Medulla oblongata (tissue), 1 donor: Measurements from ENCODE around the gene ZNF526.

Source experiments
- DNase-seq: peaks from one replicate; pipeline ENCODE4 v3.0.0-alpha.2; 2015; ENCODE audit errors: extremely low spot score

The ZNF526 gene

DNA sequence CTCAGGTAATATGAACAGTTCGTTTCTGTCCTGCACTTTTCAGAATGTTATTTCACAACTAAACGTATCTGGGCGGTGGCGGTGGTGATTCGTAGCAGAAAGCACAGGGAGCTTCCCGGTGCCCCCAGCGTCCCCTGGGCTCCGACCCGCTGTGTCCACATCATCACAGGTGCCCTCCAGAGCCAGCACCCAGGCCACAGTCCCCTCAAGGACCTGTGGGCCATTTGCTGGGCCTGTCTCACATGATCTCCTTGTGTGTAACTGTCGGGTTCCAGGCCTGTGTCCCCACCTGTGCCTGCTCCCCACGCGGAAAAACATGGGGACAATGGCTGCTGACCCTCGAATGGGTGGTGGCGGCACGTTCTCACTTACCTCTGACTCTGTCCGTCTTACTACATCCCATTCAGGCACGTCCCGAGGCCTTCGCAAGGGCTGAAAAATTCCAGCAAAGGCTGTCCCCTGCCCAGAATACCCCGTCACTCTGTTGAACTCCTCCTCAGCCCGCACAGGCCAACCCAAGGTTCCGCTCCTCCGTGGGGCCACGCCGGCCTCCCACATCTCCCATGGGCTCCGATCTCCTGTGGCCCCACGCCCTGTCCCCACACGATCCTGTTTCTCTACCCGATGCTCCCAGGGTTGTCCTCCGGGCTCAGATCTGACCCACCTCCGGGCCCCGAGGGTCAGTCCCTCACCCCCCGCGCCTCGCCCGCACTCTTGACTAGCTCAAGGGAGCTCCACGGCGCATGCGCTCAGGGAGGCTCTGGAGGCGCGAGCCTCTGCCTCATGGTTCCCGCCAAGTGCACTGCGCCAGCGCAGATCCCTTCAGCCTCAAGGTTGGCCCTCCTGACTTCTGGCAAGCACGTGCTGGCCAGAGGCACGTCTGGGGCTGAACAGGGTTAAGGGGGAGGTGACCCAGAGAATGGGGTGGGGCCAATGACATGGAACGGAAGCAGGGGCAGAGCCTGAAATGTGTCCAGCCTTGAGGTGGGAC, 23.8 kb upstream of the ZNF526 start:
- DNase-seq: no peak

DNA sequence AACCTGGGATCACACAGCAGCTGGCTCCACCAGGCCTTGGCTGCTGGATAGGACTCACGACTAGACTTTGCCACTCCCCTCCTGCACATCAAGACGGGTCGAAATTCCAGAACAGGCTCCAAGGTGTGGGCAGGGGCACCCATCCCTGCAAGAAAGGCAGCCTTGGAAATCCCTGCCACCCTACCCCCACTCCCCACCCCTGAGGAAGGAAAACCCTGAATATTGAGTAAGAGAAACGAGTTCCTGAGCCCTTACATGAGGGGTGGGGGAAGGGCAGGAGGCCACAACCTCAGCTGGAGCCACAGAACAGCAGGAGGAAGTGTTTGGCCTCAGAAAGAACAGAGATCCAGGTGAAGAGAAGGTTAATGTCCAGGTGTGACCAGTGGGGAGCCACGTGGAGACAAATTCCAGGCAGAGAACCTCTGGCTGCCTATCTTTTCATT, 22.7 kb upstream of the ZNF526 start:
- no peak for DNase-seq

DNA sequence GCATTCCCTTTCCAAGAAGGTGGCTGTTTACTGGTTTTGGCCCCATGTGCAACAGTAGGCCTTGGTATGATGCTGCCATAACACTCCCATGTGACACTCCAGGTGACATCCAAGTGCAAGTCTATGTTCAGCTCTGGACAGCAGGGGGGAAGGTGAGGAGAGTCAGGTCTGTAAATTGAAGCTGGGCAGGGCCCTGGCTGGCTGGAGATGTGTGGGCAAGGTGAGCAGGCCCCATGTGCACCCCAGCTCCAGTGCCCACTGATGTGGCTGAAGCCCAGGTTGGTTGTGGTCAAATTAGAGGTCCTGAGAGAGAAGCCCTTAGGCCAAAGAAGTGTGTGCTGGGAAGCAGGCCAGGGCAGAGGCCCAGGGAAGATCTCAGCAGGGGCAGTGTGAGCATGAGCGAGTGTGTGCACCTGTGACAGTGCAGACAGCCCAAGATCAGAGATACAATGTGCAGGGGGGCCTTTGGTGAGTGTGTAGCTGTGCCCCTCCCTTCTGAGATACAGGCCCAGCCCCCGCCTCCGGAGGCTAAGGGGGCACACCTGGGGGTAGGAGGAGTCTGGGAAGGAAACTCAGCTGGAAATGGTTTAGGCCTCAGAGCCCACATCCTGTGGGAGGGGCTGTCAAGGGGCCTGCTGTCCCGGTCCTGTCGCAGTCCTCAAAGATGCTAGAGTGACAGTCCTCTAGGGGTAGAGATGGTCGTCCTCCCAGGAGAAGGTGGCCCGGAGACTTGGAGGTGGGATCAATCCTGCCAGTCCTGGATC, 21.3 kb upstream of the ZNF526 start:
- DNase-seq: no peak

DNA sequence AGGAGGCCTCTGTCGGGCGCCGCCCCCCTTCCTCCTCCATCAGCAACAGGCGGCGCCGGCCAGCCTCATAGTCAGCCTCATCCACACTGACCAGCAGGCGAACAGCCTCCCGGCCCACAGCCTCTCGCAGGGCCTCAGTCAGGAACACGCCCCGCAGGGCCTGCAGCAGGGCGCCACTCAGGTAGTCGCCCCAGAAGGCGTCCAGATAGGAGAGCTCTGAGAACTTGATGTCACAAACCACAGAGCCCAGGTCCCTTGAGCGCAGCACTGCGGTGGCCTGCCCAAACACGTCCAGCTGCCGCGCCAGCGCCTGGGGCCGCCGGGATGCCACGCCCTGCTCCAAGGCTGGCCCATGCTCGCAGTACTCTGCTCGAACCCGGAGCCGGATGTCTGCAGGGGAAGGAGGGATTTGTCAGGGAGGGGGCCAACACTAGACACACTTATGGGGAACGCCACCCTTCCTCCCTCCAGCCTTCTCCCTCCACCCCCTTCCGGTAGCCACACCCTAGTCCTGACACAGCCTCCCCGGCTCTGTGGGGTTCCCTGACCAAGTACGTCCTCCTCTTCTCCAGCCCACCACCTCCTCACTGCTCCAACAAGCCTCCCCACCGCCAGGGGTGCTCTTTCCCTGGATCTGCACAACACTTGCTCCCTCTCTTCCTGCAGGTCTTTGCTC, 20.5 kb upstream of the ZNF526 start:
- DNase-seq: no peak

DNA sequence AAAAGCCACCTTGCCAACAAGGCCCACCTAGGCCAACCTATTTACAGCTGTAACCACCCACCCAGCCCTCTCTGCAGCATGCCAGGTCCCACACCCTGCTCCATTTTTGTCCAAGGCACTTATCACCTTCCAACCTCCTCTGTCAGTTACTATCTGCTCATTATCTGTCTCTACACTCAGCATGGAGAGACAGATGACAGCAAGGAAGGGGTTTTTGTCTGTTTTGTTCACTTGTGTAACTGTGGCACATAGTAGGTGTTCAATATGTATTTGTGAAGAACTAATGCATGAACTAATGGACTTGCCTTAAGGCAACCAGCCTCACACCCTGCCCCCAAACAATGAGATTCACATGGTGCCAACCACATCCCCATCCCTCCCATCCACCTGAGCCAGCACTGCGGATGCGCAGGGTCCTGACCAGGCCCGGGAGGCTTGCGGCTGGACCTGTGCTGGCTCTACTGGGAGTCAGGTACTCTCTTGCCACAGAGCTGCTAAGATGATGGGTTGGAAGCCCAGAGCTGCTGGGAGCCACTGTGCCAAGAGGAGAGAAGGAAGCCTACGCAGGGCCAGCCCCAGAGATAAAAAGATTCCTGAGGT, 19.9 kb upstream of the ZNF526 start:
- no peak for DNase-seq

DNA sequence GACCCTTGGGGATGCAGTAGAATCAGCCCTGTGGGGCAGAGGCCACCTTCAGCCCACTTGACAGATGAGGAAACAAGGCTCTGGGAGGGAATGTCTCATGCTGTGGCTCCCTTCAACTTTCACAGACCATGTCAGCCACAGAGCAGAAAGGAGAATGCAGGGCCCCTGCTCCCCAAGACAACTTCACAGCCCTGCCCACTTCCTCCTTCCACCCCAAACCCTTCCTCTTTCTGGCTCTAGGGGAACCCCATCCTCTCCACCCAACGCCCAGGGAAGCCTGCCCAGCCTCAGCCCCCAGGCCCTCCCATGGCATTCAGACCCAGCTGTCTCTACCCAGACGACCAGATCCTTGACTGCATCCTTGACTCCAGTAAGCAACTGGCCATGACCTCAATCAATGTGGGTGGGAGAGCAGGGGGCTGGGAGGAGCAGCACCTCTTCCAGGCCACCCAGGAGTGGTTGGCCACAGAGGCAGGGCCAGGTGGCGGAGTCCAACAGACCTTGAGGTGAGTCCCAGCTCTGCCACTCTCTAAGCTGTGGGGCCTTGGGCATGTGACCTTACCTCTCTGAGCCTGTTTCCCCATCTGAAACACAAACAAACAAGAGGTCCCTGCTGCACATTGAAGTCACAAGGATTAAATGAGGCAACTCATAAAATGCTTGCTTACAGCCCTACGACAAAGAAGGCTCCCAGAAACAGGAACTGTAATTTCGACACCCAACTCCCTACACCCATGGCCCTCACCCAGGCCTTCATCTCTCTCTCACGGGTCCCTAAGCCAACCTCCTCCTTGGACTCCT, 18.4 kb upstream of the ZNF526 start:
- peak; percentile 72 for DNase-seq

DNA sequence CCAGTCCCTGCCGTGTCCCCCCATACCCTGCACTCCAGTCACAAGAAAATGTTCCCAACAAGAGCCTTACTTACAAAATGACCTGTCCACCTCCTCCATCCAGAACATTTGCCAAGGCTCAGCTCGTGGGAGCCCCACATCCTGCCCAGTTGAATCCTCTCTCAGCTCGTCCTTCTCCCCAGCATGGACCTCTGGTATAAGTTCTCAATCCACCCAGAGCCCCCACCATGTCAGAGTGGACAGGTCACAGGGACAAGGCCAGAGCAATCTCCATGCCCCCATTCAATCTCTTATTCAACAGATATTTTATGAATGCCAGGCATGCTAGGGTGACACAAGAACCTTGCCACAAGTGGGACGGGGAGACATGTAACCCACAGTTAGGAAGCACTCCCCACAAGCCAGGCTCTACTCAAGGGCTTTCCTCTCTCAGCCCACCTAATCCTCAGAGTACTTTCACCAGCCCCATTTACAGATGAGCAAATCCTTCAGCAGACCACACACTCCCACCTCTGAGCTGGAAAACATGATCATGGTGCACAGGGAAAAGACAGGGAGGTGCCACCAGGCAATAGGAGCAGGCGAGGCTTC, 17.7 kb upstream of the ZNF526 start:
- DNase-seq: no peak

DNA sequence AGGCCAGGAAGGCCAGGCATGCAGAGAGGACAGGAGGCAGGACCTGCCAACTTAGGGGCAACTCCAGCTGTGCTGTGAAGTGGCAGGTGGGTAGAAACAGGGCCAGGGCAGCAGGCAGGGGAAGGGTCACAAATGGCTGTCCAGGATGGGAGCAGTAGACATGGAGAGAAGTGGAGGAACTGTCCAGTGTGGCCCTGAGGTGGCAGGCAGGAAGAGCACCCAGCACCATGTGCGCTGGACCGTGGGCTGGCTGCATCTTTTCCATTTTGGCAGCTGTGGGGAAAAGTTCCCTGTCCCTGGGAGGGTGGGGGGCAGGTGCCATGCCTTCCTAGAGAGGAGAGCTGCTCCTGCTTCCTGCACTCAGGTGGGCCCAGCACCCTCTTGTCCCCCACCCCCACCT, 16.4 kb upstream of the ZNF526 start:
- DNase-seq: no peak

DNA sequence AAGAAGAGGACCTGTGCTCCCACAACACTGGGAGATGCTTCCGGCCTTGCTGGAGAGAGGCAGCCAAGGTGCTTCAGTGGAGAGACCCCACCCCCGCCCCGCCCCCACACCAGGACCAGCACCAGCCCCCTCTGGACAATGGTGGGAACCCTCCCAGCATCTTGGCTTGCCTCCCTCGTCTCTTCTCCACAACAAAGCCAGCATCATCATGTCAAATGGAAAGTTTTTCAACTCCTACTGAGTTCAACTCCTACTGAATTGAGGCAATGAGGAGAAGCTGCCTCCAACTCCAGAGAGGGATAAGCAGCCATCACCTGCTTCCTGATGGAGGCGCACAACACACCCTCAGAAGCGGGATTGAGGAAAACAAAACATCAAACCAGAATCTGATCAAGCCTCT, 15.4 kb upstream of the ZNF526 start:
- DNase-seq: no peak

DNA sequence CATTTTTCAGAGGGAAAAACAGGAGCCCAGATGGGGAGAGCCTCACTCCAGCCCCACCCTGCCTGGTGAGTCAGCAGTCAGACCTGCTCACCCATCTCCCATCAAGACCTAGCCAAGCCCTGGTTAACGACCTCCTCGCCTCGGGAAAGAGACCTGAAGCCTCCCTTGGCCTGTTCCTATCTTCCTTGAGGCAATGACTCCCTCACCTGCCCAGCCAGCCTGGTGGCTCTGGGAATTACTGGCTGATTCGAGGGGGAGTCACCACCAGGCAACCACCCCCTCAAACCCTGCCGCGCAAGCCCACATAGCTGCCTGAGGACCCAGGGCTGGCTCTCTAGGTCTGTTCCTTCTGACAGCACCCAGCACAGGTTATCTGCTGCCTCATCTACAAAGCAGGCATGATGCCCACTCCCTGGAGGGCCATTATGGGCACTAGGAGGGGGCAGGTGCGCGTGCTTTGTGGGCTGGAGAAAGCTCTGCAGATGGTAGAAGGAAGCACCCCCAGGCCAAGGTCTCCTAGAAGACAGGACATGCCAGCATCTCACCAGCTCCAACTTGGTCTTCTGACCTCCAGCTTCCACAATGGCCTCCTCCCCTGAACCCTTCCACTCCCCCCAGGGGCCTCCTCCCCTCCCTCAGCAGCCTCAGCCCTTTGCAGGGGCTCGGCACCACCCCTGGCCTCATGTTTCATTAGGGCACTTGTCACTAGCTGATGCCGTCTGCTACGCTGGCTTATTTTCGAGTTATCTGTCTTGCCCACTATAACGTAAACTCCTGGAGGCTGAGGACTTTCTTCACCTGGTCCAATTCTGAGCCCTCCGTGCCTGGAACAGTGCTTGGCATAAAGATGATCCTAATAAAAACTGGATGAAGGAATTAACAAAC, 13.0 kb upstream of the ZNF526 start:
- no peak for DNase-seq

DNA sequence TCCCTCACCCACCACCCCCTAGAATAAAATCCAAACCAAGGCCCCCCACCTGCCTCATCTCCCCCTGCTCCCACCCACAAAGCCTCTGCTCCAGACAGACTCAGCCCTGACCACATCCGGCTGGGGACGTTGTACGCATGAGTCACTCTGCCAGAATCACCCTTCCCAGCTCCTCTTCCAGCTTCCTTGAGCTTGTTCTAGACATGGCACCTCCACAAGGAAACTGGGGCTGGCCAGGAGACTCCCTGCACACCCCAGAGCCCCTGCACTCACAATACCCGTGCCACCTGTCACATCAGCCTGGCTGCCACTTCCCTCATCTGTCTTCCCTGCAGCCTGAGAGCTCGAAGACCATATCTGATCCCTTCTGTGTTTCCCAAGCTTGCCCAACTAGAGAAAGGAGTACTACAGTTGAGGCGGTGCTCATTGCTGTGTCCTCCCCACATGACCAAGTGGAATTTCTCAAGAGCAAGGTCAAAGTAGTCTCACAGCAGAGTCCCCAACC, 12.3 kb upstream of the ZNF526 start:
- no peak for DNase-seq

DNA sequence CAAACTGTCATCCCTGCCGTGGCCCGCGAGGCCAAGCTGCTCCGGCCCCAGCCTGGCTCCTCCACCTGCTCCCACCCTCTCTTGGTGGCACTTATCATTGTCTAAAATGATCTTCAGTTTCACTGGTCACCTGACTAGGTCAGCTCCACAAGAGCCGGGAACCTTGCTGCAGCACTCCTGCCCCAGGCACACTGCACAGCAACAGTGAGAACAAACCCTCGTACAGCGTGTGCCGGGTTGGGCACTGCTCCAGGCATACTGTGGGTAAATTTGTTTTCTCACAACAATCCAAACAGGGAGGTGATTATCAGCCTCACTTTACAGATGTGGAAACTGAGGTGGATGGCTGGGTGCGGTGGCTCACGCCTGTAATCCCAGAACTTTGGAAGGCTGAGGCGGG, 11.5 kb upstream of the ZNF526 start:
- DNase-seq: no peak

DNA sequence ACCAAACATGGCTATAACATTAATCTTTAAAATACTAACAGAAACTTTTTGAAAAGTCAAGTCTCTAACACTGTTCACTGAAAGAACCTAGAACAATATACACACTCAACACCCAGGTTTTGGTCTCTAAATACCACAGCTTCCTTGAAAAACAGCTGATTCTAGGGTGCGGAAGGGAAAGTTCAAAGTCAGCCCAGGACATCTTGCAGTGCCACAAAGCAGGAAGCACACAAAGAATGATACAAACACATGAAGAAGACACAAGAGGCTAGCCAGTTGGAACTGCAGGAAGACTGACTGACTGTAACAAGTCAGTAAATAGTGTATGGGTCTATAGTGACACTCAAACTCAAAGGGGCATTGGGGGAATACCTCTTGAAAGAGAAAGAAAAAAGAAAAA, 7.2 kb upstream of the ZNF526 start:
- DNase-seq: no peak

DNA sequence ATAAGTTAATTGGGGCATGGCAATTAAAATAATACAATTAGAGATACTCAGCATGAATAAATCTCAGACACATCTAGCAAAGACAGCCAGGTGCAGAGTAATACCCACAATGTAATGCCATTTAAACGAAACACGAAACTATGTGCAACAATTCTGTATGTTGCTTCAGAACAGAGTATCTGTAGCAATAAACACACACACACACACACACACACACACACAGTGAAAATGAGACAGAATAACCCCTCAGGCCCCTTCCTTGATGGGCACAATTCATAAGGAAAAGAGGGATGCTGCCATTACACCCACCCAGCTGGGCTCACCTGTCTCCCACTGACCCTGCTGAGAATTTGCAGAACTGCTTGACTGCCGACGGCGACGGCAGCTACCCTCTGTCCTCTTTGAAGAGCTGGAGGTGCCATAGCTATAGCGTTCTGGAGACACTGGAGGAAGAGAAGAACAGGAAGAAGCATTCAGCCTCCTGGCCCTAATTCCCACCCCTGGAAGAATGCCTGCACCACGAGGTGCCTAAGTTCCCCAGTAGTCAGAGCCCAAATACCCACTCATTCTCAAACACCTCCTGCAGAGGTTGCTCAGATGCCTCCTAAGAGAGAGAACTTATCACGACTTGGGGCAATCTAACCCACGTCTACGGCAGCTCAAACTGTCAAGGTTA, 5.2 kb upstream of the ZNF526 start:
- DNase-seq: no peak

DNA sequence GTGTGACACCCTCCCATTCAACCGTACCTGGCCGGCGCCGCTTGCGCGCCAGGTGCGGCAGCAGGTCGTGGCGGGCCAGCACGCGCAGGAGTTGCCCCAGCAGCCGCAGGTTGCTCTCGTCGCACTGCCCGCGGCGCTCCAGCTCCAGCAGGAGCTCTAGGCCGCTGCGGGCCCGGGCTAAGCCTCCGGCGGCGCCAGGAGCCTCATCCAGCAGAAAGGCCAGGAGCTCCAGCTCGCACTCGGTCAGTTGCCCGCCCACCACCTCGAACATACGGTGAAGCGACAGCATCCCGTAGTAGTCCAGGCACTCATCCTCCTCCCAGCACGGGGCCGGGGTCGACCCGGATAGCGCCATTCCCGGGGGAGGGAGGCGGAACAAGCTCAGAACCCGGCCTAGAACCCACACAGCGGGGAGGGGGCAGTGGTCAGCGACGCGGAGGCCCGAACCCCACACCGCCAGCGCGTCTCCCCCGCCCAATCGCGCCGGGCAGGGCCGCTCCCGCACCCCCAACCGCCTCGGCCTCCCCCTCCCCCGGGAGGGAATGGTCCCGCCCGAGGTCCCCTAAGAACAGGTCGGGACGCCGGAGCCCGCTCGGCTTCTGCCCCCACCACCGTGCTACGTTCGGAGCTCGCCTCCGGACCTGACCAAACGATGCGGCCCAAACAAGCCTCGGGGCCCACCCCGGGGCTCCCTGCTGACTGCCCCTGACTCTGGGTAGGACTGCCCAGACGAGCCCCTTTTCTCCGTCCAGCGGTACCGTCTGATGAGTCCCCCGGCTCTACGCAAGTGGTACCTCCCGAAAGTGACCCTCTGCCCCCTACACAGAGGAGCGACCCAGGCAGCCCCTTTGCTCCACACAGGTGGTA, 3.2 kb upstream of the ZNF526 start:
- DNase-seq: peak; percentile 35

DNA sequence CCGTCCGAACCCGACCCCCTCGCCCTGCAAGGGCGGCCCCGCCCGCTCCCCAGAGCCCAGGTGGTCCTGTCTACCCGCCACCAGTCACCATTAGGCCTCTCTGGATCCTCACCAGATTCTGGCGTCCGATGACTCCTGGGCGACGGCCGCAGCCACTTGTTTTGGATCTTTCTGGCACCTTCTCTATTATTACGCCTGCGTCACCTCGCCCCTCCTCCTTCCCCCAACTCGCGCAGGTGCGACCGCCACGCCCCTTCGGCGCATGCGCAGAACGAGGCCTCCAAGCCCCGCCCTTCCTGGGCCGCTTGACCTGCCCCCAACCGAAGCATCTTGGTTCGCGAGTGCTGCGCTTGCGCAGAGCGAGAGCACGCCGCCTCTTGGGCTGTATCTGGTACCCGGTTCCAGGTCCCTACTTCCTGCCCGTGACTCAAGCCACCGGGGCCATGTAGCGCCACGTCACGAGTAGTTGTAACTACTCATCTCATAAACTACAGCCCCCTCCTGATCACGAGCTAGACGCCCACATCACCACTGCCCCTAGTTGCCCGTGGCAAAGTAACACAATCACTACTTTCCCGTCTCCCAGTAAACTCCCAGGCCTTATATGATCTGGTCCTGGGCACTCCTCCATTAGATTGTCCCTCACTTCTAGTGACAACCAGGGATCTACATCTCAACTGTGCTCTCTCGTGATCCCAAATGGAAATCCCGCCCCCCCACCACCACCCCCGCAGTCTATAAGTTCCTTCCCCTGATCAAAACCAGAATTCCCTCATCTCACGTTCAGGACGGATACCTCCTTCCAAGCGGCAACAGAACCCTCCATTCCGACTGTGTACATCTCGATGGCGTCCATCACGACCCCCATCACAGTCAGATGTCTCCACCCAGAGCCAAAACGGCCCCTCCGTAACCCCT, 2.3 kb upstream of the ZNF526 start, which contains the start of gene DEDD2:
TSS of gene DEDD2 (minus strand) at position 158 of the 918 bp plus-strand sequence. CDS start 670 bp downstream, outside the sequence.
- DNase-seq: peak; percentile 96

DNA sequence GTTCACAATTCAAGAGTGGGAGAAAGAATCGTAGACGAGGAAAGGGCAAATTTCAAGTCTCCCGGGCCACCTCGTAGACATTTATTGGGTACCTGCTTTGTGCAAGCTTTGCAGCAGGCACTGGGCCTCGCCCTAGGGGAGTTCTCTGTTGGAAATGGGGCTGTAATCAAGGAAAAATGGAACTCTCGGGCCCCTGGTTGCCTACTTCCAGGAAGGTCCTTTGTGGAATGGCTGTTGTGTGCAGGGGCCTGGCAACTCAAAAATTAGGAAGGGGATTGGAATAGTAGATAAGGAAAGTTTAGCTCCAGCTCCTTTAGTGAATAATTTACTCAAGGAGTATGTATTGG, 612 bp downstream of the ZNF526 start:
- DNase-seq: no peak
